RPMI7951 (cell line): ENCODE data around the gene SPDYE2B. TPM values are rescaled to one million over a fixed set of nuclear protein-coding genes. Genes with fewer than 3 reads are reported as not detected.
"Not testable (repeated sequence)": the region's sequence is repeated elsewhere in the genome, so short reads cannot be mapped to it uniquely, and the experiment has no call there.

Experiments
- DNase-seq: peaks from one replicate; pipeline ENCODE4 v3.0.0-alpha.2; 2012; ENCODE audit warnings: low read depth
- total RNA-seq: library from RNA; depleted of rRNA; stranded (reverse); fragments of >200 nt; shearing (Covaris generic); gene quantifications from 2 replicates; pipeline ENCODE4 v1.2.3, GENCODE V29; 2014

The SPDYE2B gene
- total RNA-seq, 1 experiment from 2014 or later, result not detected

DNA sequence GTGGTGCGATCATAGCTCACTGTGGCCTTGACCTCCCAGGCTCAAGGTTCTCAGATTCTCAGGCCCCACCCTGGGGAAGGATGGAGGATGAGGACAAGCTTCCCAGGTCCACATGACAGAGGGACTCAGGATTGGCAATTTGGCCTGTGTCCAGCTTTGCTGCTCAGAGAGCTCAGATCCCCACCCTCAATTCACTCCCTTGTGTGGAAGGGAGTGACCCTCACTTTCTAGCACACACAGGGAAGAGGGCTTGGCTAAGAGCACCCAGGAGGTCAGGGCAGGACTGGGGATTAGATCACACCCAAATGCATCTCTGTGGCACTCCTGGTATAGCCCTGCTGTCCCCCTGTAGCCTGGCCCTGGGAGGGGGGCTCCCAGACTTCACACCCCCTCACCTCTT, 6.7 kb upstream of the SPDYE2B start:
- DNase-seq, result not testable (repeated sequence)

DNA sequence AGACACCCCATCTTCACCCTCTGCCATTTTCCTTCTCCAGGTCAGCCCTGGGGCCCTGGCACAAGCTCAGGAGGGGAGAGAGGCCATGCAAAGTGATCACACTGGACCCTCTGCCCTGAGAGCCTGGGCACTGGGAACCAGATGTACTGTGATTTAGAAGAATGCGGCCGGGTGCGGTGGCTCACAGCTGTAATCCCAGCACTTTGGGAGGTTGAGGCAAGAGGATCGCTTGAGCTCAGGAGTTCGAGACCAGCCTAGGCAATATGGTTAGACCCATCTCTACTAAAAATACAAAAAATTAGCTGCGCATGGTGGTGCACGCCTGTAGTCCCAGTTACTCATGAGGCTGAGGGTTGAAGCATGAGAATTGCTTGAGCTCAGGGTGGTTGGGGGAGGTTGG, 2.3 kb upstream of the SPDYE2B start:
- DNase-seq, result not testable (repeated sequence)

DNA sequence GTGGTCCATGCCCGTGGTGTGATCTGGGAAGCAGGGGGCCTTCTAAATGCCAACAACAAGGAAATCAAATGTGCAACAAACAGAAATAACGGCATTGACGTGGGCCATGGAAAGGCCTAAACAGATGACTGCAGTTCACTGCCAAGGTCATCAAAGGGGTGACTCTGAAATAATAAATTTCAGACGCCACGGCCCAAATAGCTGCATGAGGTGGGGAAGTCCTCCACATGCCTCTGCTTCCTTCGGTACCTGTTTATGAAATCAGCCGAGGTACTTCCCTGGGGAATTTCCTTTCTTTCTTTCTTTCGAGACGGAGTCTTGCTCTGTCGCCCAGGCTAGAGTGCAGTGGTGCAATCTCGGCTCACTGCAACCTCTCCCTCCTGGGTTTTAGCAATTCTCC, 14.6 kb downstream of the SPDYE2B start:
- DNase-seq, result not testable (repeated sequence)

DNA sequence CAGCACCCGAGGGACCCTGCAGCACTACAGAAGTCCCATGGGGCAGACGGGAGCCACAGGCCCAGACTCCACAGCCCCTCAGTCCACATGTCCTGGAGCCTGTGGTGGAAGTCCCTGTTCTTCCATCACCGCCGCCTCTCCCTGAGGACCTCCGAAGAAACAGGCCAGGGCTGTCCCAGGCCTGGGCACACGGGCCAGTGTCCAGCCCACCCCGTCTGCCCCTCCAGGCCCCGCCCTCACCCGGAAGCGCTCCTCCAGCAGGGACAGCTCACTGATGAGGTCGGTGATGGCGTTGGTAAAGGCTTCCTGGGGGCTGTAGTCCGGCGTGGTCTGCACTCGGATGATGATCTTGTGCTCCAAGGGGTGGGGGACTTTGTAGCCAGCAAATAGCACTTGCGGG, 16.7 kb downstream of the SPDYE2B start:
- DNase-seq, result not testable (repeated sequence)

DNA sequence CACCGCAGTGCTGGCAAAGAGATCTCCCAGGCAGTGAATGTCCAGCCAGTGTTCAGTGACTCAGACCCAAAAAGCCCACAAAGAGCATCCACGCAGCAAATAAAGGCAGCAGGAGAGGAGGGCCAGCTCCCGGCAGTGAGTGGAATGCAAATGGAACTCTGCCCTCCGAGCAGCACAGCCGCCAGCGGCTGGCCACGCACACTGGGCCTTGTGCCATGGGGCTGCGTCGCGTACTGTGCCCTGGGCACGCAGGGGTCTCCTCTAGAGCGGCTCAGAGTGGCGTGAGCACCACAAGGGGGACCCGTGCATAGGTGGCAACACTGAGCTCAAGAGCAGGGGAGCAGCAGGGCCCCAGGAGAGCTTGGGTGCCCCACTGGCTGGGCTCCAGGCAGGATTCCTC, 17.4 kb downstream of the SPDYE2B start:
- not testable (repeated sequence) for DNase-seq

DNA sequence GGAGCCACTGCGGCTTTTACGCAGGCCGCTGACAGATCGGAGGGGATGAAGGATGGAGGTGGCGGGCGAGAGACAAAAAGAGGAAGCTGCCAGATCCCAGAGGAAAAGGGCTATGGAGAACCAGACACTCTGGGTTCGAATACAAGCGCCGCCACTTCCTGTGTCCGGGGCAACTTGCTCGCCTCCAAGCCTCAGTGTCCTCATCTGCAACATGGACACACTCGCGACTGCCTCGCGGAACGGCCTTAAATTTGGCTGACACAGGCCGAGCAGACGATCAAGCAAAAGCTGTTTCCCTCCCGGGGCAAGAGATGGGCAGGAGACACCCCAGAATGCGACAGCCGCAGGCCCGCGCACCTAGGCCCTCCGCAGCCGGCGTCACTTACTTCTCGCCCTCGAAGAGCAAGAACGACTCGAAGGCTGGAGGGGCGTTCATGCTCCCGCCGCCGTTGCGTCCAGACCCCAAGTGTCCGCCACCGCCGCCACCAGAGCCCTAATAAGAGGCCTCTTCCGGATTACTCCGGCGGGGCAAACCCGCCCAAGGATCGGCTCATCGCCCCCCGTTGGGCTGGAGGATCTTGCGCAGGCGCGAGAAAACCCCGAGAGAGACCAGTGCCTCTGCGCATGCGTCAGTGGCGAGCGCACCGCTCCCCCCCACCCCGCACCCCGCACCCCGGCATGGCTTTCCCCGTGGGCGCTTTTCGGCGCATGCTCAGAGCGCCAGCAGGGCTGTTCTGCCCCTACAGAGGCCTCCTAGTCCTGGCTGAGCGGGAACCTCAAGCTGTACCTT, 21.2 kb downstream of the SPDYE2B start, which contains the start of gene POLR2J2:
POLR2J2 (minus strand) TSS at position 498 of the 790 bp plus-strand sequence; CDS start at position 436, 62 bp downstream.
- DNase-seq, result not testable (repeated sequence)

DNA sequence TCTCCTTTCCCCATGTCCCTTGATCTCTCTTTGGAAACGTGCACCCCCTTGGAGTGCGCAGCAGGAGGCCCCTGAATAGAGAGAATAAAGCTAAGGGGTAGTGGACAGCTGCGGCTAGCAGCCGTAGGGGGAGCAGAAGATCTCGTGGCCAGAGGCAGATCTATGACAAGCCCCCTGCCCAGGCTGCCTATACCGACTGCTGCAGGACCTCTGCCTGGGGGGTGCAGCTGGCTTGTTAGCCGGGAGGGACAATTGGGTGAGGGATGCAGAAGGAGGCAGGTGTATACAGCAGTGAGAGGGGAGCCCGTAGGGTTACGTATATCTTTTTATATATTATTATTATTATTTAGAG, 21.8 kb downstream of the SPDYE2B start:
- not testable (repeated sequence) for DNase-seq

DNA sequence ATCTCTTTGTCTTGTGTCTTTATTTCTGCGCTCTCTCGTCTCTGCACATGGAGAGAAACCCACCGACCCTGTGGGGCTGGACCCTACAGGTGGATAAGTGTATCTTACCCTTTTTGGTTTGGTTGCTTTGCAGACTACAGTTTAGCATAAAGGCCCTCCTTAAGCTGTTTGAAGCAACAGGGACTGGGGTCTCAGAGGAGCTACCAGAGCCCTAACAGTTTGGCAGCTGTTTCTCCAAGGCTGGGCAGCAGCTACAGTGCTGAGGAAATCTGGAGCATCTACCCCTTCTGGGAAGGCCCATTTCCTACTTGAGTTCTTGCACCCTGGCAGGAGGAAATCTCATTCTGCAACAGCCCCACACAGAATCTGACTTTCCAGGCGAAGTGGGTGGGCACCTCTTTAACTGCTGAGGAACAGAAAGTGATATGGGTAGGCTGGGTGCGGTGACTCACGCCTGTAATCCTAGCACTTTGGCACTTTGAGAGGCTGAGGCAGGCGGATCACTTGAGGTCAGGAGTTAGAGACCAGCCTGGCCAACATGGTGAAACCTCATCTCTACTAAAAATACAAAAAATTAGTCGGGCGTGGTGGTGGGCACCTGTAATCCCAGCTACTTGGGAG, 23.4 kb downstream of the SPDYE2B start:
- DNase-seq, result not testable (repeated sequence)

DNA sequence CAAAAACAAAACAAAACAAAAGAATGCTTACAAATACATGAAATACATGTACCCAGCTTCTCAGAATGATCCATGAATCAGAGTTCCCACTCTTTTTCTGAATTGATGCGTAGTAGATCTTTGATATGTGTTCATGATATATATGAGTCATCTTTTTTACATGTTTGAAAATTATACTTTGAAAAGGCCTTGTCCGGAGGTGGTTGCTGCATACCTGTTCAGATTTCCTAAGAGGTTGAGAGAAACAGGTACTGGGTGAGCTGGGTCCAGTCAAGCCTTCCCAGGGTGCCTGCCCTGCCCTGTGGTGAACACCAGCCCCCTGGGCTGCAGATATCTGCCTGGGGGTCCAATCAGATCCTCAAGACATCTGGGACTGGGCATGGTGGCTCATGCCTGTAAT, 25.4 kb downstream of the SPDYE2B start:
- not testable (repeated sequence) for DNase-seq

DNA sequence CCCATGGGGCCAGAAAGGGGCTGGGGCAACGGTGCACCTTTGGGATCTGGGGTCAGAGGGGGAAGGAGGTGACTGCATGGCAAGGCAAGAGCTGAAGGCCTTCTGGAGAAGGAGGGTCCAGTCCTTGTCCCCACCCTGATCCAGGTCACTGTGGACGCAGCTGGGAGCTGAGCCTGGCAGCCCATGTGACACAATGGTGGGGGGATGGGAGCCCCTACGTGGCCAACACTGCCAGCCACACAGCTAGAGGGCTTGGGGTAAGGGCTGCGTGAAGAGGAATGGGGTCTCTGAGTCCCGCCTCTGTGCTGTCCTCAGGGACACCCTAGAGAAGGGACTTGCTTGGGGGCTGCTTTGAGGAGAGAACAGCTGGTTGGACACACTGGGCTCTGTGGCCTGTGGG, 30.7 kb downstream of the SPDYE2B start:
- DNase-seq, result not testable (repeated sequence)

DNA sequence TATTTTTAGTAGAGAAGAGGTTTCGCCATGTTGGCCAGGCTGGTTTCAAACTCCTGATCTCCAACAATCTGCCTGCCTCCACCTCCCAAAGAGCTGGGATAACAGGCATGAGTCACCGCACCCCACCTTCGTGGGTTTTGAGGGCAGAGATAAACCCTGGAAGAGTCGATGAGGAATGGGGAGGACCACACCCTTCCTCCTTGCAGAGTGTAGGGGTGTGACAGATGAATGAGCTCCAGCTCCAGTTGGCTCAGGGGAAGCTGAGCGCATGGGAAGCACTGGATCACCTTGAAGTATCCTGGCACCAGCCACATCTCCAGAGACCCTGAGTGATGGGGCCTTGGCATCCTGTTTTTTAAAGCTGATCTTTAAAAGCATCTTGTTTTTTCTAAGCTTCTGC, 32.4 kb downstream of the SPDYE2B start:
- not testable (repeated sequence) for DNase-seq

DNA sequence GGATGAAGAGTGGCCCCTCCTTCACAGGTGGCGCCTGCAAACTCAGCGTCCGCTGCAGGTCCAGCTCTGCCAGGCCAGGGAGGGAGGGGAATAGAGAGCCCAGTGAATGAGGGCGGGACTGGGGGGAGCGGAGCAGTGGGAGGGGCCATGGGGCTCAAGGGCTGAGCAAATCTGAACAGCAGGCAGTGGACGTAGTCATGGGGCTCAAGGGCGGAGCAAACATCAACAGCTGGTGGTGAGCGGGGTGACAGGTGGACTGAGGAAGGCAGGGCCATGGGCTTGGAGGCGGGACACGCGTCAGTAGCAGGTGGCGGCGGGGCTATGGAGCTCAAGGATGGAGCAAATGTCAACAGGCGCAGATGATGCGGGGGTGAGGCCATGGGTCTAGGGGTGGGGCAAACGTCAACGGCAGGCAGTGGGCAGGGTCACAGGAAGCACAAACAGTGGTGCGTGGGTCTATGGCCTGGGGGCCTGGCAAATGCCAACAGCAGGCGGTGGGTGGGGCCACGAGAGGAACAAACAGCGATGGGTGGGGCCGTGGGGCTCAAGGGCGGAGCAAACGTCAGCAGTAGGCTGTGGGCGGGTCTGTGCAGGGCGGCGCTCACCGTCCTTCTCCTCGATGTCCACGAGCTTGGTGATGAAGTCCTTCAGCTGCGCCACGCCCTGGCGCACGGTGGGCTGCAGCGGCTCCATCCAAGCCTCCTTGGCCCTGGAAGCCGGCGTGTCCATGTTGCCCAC, 38.3 kb downstream of the SPDYE2B start:
- DNase-seq, result not testable (repeated sequence)

DNA sequence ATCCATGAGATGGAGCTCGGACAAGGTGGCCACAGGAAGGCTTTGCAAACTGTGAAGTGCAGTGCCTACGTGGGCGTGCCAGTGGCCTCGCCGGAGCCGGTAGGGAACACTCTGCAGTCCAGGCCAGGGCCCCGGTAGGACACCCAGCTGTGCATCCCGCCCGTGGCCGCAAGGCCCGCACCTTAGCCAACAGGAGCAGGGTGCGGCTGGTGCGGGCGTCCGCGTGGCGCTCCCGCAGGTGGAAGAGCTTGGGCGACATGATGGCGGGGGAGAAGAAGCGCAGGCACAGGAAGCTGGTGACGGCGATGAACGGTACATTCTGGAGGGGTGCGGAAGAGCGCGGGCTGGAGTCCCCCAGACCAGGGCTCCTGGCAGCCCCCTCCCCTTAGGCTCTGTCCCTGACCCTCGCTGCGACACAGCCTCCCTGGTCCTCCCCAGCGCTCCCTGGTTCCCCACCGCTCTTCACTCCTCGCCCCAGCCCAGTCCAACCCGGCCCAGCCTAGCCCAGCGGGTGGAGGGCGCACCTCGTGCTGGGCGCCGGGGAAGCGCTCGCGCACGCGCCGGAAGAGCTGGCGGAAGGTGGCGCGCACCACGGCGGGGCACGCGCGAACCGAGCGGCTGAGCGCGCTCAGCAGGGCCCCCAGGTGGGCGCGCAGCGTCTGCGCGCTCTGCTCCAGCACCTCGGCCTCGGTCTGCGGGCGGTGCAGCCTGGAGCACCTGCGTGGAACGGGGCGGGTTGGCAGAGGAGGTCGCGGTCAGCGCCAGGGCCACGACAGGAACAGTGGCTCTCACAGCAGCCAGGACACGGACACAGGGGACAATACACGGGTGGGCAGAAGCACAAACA, 39.5 kb downstream of the SPDYE2B start:
- DNase-seq, result not testable (repeated sequence)

DNA sequence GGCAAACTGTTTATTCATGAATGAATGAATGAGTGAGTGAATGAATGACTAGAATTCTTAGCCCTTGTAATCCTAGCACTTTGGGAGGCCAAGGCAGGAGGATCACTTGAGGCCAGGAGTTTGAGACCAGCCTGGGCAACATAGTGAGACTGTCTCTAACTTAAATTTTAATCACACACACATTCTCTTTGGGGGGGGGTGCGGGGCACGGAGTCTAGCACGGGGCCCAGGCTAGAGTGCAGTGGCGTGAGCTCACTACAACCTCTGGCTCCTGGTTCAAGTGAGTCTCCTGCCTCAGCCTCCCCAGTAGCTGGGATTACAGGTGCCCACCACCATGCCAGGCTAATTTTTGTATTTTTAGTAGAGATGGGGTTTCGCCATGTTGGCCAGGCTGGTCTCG, 40.5 kb downstream of the SPDYE2B start:
- DNase-seq, result not testable (repeated sequence)

DNA sequence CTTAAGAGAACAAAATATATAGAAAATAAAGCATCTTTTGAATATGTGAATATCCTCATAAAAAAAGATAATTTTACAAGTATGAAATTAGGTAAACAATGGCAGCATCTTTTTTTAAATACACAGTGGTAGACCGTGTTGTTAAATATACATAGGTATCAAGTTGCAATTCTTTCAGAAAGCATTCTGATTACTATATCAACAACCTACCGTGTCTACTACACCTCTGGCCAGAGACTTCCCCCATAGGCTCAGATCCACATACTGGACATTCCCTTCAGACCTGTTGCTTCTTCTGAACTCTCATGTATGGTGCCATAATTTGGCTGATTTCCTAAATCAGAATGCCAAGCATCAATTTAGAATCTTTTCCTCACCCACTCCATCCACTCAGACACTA, 43.9 kb downstream of the SPDYE2B start:
- not testable (repeated sequence) for DNase-seq

DNA sequence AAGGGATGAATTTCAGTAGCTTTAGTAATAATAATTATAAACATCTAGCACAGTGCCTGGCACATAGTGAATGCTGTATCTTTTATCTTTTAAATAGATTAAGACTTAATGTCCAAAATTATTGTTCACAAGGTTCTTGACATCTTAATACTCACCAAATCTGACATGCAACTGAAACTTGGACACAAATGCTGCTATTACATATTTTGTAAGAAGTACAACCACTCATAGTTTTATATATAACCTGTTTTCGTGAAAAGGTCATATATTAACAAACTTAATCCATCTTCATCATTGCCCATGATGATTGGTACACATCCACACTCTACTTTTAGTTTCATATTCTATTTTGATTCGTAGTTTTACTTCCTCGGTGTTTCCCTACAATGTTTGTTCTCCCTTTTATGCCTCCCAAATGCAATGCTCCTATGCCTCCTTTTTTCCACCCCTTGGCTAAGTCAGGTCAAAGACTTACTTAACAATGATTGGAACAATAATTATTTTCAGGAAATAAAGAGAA, 45.0 kb downstream of the SPDYE2B start:
- DNase-seq, result not testable (repeated sequence)

DNA sequence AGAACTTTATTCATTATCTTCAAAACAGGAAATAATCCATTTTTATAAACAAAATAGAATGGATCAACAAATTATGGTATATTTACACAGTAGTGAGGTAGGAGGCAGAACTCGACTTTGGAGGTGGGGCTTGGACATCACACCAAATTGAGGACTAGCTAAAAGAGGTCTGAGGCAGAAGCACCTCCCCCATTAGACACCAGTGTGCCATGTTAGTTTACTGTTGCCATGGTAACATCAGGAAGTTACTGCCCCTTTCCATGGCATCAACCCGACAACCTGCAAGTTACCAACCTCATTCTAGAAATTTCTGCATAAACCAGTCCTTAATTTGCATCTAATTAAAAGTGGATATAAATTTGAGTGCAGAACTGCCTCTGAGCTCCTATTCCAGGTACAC, 45.9 kb downstream of the SPDYE2B start:
- DNase-seq, result not testable (repeated sequence)

DNA sequence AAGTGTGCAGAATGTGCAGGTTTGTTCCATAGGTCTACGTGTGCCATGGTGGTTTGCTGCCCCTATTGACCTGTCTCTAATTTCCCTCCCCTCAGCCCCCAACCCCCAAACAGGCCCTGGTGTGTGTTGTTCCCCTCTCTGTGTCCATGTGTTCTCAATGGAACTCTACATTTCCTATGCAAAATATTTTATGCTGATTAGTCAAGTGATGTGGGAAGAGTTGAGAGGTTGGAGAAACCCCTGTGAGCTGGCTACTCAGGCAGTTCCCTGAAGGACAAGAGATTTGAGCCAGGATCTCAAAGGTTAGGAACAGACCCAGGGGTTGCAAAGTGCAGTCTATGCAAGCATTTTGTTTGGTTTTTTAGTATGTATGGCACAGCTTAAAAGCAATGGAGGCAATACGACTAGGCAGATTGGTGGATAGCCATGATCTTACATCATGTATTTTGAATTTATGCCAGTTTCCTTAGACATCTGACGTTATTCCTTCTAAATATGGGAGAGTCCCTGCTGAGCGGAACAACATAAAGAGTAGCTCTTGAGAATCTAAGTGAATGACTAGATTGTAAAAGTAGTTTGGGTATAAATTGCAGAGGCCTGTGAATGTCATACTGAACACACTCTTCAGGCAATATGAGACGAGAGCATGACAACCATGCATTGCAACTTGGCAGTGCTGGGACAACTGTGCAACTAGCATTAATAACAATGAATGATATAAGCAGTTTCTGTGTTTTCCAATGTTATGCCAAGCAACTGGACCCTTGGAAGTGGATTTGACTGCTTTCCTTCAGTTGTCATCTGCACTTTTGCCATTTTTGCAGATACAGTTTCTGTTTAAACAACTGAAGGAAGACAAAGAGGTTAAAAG, 47.8 kb downstream of the SPDYE2B start:
- DNase-seq, result not testable (repeated sequence)

DNA sequence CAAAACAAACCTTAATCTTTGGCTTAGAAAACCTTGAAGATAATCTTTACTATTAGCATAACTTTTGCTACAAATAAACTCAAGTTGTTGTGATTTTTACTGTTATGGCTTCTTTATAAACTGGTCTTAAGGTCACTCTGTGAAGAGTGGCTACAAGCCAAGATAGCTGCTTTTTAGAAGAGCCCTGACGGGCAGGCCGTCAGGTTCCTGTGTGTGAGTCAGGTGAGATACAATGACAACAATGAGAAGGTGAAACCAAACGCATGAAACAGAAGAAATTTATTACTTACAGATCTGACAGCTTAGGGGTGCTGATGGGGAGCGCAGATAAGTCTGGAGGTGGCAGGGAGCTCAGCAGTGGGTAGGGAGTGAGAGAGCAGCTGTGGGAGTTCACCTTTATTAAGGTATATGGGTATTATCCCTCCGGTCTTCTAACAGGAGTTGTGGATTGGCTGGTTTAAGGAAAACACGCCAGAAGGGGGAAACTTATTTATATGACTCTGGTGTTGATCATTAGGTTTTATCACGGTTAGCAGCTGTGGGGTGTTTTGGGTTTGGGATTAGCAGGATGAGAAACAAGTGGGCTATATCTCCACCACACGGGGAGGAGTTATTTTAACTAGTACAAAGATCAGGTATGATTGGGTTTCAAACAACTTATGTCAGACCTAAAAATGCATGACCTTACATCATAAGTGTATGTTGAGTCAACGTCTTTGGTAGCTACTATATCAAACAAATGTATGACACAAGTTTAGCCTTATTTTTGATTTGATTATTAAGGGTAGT, 49.0 kb downstream of the SPDYE2B start:
- DNase-seq, result not testable (repeated sequence)
